GM21723 (cell line): ENCODE data around the gene TMEM94.

Experiments used
- ATAC-seq: cut with Tn5 transposase; IDR thresholded peaks from one replicate; pipeline ENCODE4 v1.9.1; 2021; ENCODE audit warnings: mild to moderate bottlenecking, moderate library complexity; ENCODE audit not compliant: unreplicated experiment

The TMEM94 gene

DNA sequence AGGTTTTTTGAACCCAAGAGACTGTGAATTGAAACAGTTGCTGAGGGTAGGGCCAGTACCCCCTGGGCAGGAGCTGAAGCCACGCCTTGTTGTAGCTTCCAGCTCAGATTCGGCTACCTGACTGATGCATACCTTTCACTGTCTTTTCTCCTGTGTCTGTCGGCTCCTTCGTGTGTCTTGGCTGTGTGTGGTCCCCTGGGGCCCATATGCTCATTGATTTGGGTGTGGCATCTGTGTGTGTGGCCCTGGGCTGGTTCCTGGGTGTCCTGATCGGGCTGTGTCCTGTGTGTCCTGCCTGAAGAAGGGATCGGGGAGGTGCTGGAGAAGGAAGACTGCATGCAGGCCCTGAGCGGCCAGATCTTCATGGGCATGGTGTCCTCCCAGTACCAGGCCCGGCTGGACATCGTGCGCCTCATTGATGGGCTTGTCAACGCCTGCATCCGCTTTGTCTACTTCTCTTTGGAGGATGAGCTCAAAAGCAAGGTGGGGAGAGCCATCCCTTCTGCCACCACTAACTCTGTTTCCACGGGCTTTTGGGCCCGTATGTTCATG is 38.0 kb downstream of the TMEM94 start:
- ATAC-seq: no peak

DNA sequence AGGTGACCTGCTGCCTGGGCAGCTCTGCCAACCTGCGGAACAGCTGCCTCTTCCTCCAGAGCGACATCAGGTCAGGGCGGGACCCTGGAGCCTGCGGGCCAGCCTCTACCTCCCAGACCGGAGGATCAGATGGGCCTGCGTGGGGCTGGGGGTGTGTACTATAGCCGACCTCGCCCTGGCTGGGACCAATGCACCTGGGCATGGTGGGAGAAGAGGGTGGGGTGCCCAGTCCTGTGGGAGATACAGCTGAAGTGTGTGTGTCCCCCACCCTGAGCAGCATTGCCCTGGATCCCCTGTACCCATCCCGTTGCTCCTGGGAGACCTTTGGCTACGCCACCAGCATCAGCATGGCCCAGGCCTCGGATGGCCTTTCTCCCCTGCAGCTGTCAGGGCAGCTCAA is 39.6 kb downstream of the TMEM94 start:
- no peak for ATAC-seq

DNA sequence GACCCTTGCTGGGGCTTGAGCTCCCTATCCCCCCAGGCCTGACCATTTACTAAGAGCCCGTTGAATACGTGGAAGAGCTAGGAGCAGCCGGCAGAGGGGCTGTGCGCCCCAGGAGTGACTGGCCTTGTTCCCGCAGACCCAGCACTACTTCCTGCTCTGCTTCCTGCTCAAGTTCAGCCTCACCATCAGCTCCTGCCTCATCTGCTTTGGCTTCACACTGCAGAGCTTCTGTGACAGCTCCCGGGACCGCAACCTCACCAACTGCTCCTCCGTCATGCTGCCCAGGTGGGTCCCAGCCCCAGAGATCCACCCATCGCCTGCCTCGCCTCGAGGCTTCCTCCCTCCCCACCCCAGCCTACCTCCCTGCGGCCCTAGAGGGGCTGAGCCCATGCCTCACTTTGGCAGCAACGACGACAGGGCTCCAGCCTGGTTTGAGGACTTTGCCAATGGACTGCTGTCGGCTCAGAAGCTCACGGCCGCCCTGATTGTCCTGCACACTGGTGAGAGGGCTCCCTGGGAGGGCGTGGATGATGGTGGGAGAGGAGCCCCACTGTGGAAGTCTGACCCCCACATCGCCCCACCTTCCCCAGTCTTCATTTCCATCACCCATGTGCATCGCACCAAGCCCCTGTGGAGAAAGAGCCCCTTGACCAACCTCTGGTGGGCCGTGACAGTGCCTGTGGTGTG is 41.7 kb downstream of the TMEM94 start:
- no peak for ATAC-seq

DNA sequence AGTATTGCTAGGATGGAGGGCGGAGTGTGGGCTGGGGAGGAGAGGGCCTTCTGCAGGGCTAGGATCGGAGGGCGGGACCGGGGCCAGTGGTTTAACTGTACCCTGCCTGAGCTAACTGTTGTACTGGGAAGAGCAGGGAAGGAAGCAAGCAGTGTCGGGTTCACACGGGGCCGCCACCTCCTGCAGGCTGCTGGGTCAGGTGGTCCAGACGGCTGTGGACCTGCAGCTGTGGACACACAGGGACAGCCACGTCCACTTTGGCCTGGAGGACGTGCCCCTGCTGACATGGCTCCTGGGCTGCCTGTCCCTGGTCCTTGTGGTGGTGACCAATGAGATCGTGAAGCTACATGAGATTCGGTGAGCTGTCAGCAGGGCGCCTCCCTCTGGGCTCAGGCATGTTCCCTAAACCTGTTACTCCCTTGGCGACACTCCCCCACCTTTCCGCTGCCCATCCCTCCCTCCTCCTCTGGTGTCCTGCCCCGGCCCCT is 42.3 kb downstream of the TMEM94 start:
- ATAC-seq: no peak

DNA sequence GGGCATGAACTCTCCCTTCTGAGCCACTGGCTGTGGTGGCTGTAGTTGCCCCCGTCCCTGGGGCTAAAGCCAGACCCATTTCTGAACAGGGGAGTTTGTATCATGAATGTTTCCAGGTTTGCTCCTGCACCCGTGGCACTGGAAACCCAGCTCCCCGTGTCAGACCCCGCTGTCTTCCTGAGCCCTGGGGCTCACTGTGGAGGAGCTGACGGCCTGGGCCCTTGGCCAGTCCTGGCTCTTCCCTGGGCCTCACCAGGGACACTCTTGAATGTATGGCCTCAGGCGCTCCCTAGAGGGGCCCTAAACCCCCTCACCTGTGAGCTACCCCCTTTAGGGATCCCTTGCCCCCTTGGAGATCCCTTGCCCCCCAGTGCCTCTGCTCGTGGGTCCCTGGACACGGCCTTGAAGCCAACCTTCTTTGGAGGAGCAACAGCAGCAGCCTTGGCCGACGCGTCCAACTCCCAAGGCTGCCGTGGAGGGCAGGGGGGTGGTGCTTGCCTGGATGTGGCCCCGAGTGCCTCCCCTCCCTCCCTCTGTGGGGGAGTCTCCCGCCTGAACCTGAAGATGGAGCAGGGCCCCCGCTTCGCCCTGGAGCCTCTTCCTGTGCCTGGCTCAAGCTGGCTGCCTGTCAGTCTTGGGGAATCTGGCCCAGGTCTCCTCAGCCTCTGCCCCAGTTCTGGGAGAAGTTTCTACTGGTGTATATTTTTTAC is 43.0 kb downstream of the TMEM94 start:
- ATAC-seq: no peak

DNA sequence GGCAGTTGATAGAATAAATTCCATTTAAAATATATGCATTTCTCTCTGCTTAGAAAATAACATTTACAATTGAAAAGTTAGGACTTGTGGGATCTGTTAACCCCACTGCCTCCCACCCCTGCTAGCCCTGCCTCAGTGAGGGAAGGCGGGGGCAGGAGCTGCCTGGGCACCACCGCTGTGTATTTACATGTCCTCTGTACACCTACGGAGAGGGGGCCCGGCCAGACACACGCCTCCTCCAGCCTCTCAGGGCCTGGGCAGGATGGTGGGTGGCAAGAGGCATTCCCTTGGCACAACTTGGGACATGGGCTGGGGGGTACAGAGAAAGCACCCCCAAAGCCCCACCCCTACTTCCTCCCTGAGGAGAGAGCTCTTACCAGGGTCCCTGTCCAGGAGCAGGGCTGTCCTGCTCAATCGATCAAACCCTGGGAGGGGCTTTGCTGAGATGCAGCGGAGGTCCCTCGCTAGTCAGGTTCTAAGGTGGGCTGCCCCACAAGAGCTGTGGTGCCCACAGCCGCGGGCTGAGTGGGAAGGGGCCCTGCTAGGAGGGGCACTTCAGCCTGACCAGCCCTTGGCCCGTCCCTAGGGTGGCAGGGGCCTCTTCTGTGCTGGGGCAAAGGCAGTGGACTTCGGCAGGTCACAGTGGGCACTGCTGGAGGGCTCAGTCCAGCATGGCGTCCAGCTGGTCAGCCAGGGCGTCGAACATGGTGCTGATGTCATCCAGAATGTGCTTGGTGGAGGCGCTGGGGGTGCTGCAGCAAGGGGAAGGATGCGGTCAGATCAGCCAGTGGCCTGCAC is 44.2 kb downstream of the TMEM94 start:
- no peak for ATAC-seq

DNA sequence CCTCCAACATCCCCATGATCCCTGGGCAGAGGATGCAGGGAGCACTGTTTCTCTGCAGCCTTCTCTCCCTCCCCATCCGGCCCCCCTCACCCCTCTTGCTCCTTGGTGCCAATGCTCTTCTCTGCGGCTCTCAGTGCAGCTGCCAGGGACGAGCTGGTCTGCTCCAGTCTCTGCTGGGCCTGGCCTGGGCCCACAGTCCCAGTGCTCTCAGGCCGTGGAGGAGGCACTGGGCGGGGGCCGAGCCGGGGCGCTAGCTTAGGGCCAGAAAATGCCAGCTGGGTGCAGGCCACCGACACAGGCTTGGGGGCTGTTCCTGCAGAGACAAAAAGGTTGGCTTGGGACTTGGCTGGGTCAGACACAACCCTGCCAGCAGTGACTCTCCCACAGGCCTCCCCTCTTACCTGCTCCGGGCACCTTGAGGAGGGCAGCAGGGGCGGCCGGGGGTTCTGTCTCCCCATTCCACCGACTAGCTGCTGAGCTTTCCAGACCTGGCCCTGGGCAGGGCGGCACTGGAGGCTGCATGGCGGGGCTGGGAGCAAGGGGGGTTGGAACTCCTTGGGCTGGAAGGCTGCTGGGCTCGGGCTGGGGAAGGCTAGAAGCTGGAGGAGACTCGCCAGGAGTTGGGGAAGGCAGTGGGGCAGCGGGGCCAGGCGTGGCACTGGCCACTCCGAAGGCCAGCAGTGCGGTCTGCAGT is 45.1 kb downstream of the TMEM94 start:
- no peak for ATAC-seq

DNA sequence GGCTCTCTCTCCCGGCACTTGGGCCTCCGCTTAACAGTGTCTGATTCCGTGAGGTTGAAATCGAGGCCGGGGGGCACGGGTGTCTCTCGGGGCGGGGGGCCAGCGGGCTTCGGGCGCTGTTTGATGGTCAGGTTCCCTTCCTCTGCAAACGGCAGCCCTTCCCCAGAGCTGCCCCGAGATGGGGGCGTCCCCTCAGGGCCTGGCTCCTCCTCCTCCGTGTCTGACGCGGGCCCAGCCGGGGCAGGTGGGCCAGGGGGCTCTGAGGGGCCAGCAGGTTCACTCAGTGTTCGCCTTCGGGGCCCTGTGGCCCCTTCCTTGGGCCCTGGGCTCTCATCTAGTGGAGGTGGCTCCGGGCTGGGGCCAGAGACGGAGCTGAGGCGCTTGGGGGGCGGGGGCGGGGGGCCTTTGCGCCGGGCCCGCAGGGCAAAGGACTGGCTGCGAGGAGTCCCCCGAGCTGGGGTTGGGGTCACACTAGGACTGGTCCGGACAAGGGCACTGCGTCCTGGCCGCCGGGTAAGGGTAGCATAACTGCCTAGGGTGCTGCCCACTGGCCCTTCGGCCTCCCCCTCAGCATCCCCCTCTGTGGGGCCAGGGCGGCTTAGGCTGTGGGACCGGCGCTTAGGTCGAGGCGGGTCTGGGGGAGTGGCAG is 45.8 kb downstream of the TMEM94 start:
- no peak for ATAC-seq

DNA sequence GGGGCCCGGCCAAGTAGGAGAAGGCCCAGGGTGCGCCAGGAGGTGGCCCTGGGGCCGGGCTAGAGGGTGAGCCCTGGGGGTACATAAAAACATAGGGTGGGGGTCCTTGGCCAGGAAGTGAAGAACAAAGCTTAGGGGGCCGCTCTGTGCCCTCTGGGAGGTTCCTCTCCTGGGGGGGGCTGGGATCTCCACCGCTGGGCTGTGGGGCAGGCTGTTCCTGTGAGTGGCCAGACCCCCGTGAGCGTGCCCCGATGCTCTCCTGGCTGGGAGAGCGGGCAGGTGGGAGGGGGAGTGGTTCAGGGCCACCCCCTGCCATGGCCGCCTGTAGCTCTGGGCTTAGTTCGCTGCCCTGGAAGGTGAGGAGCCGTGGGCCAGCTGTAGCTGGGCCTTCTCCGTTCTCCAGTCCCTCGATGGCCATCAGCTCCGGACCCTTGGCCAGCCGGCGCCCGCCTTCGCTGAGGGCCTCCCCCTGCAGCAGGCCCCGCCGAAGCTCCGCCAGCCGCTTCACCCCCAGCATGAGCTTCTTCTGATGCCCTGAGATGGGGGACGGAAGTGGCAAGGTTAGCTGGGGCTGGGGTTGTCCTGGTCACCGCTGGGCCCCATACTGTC is 46.4 kb downstream of the TMEM94 start:
- ATAC-seq: no peak

DNA sequence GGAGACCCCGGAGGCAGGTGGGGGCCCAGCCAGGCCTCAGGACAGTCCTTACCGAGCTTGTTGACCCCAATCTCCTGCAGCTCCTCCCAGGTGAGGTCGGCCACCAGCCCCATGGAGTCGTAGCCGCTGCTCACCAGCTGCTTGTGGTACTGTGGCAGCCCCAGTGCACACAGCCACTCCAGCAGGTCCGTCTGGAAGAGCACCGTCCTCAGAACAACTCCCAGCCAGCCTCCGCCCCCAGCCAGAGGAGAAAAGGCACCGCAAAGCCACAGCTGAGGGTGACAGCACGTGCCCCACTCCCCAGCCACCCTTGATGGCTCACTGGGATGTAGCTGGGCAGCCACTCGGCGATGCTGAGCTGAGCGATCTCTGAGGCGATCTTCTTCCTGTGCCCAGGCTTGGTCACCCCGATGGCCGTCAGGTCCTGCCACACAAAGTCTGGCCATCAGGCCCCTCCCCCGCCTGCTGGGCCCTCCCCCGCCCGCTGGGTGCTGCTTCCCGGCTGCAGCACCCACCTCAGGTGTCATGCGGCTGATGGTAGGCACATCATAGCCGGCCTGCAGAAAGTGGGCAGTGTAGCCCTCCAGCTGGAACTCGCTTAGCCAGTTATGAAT is 47.0 kb downstream of the TMEM94 start:
- ATAC-seq: no peak

DNA sequence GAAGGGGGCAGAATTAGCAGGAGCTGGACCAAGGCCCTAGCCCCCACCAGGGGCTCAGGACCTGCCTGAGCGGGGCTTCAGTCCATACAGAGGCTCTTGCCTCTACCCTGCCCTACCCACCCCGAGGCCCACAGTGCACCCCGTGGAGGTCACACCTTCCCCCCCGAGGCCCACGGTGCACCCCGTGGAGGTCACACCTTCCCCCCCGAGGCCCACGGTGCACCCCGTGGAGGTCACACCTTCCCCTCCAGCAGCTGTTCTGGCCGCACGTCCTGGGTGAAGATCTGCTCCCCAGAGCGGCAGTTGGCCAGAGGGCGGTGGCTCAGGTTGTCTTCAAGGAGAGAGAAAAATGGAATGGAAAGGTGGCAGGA is 47.5 kb downstream of the TMEM94 start:
- no peak for ATAC-seq

DNA sequence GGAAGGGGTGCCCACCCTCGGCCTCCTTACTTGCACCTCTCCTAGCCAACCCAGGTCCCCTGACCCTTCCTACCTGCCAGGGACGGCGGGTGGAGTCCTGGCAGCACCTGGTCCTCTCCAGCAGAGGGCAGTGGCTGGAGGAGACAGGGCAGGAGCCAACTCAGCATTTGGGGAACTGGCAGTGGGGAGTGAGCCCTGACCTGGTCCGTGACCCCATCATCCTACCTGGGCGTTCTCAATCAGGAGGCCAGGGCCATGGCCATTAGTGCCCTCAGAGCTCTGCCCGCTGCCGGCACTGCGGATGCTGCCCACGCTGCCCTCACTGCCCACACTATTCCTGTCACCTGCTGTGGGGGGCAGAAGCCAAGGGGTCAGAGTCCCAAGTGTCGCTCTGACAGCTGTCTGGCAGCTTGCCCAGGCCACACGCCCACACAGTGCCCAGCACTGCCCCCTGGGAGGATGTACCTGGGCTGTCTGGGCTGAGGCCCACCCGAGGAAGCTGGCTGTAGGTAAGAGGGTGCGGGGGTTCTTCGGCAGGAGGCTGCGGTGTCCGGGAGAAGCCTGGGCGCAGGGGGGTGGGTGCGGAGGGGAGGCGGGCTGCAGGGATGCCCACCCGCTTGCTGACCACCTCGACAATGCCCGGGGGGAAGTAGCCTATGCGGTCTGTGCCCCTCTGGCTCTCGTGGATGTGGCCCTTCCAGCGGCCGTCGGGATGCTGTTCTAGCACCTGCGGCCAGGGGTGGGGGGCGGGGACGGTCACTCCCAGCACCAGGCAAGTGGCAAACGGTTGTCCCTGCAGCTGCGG is 48.1 kb downstream of the TMEM94 start:
- ATAC-seq: no peak

DNA sequence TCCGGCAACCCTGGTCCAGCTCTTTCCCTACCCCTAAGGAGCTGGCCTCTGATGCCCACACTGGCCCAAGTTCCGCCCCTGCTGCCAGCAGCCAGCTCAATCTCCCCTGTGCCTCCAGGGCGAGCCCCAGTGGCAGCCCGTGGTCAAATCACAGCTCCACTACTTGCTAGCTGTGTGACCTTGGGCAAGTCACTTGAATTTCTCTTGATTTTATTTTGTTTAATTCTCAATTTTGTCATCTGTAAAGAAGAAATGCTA is 48.6 kb downstream of the TMEM94 start:
- ATAC-seq: no peak

DNA sequence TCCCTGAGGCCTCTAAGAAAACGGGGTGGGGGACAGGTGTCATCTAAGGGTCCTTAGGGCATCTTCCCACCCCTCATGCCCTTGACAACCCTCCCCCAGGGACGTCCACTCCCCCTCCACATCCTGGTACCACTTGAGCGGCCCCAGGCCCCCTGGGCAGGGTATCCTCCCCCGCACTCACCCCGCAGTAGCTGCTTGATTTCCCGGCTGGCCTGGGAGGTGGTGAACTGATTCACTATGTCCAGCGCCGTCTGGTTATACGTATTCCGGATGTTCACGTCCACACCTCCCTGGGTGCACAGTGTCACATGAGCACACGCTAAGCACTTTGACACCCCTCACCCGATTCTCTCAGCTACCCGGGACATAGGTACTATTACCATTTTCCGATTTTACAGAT is 49.2 kb downstream of the TMEM94 start:
- ATAC-seq: no peak

DNA sequence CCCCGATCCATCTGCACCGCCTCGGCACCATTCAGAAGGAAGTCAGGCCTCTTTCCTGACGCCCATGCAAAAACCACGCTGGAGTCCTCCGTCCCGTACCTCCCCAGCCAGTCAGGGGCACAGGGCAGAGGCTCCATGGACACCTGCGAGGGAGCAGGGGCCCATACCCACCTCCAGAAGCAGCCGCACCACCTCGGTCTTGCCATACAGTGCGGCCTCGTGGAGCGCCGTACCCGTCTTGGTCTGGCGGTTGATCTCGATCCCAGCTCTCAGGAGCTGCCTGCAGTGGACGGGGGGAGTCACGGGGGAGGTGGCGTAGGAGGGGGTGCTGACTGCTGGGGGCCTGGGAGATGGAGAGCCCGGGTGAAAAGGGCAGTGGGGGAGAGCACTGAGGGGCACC is 49.7 kb downstream of the TMEM94 start:
- no peak for ATAC-seq

DNA sequence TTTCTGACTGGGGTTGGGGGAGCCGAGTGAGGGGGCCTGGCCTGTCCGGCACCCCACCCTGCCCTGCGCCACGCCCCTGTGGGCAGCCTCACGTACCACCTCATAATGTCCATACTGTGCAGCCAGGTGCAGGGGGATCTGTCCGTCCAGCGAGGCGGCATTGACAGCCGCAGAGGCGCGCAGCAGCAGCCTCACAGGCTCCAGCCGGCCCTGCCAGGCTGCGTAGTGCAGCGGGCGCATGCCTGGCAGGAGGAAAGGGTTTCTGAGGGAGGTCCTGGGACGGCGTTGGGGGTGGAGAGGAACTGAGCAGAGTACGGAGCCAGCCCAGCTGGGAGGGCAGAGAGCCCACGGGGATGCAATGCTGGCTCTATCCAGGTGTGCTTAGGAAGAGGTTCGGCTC is 50.5 kb downstream of the TMEM94 start:
- no peak for ATAC-seq

DNA sequence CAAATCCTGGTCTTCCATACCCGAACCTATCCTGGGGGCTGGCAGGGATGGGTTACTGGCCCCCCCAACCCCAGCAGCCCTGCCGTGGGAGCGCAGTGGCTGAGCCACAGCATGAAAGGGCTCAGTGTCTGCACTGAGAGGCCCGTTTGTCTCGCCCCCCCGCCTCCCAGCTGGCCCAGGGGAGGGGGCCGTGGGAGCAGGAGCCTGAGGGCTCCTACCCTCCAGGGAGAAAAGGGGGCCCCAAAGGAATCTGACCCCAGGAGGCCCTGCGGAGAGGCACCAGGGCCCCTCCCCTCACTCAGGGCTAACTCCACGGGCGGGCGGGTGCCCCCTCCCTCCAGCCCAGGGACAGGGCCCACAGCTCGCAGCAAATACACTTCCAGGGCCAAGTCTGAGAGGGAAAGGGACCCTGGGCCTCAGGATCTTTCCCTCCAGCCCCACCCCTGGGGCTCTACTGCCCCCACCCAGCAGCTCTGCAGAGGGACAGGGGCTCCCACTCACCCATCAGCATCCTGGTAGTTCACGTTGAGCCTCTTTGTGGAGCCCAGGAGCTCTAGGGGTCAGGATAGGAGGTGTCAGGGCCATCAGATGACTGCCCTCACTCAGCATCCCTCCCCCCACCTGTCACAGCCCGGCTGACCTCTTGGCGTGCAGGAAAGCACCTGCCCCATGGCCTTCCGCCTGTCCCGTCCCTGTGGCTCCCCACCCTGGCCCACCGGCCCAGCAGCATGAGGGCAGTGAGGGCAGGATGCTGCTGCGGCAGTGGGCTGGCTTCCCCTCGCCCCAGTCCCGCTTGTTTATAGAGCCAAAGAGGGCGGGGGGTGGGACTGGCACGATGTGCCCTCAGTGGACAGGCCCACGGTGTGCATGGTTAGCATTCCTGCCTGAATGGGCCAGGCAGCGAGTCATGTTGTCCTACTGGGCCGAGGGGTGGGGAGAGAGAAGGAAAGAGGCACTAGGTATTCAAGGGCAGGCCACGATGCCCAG is 51.6 kb downstream of the TMEM94 start:
- ATAC-seq: no peak

DNA sequence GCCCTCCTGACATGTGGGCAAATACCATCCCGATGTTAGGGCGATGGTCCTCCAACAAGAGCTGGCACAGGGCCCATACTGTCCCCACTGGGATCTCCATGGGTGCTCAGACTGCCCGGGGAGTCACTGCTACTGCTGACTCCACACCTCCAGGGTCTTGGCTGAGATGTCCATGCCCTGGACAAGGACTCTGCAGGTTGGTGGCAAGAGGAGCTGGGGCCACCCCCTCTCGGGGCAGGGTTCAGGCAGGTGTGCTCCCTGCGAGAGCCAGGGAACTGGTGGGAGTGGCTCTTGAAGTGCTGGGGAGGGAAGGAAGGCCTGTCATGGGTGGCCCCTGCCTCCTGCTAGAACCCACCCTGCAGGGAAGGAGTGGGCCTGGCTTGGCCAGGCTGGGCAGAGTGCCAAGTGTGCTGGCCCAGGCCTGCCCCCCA is 52.5 kb downstream of the TMEM94 start:
- no peak for ATAC-seq
